Adipocyte (in vitro differentiated cells): Measurements from ENCODE around the gene C2CD4C.
"Not testable (repeated sequence)": the region's sequence is repeated elsewhere in the genome, so short reads cannot be mapped to it uniquely, and the experiment has no call there.

Experiments used
- DNase-seq: peaks from one replicate; pipeline ENCODE4 v3.0.0-alpha.2; 2015; ENCODE audit warnings: low read depth
- H3K27me3 ChIP-seq: replicated peaks from 2 replicates; pipeline ENCODE4 v1.7.0; 2013; ENCODE audit warnings: mild to moderate bottlenecking, low read length, moderate library complexity; ENCODE audit not compliant: control insufficient read depth, insufficient read depth
- H3K36me3 ChIP-seq: 2 replicates; pipeline ENCODE4 v1.7.0; 2013; ENCODE audit warnings: low read length, mild to moderate bottlenecking, moderate library complexity; ENCODE audit not compliant: control insufficient read depth, insufficient read depth, severe bottlenecking
- H3K4me1 ChIP-seq: 2 replicates; pipeline ENCODE4 v1.7.0; 2013; ENCODE audit warnings: mild to moderate bottlenecking, low read length, moderate library complexity; ENCODE audit not compliant: control insufficient read depth, insufficient read depth
- H3K4me3 ChIP-seq: 2 replicates; pipeline ENCODE4 v1.7.0; 2013; ENCODE audit warnings: mild to moderate bottlenecking, low read length, moderate library complexity
- H3K9ac ChIP-seq: 2 replicates; pipeline ENCODE4 v1.7.0; 2013; ENCODE audit warnings: mild to moderate bottlenecking, low read length, moderate library complexity
- H3K9me3 ChIP-seq: 2 replicates; pipeline ENCODE4 v1.7.0; 2013; ENCODE audit warnings: mild to moderate bottlenecking, low read length, moderate library complexity; ENCODE audit not compliant: control insufficient read depth

Gene C2CD4C

GRCh38 chr19:384799-385169 is 24.2 kb downstream of the C2CD4C start:
- Histone ChIP-seq H3K36me3 (no peaks in the 10 kb centered on the region), H3K4me1 (no peaks in the 10 kb centered on the region), H3K4me3 (no peak overlapping the region), H3K9ac (no peak overlapping the region), H3K9me3 (no peaks in the 10 kb centered on the region), H3K27me3 (peaks cover 30% of the 10 kb centered on the region)
- DNase-seq = no peak

- Histone ChIP-seq H3K4me1 (no peaks in the 10 kb centered on the region), H3K36me3 (no peaks in the 10 kb centered on the region), H3K9me3 (no peaks in the 10 kb centered on the region), H3K9ac (no peak overlapping the region), H3K4me3 (no peak overlapping the region), H3K27me3 (peaks cover 24% of the 10 kb centered on the region)
- no peak for DNase-seq
These were observed 24.8 kb downstream of the C2CD4C start for GRCh38 chr19:383922-384798.

- H3K9me3 ChIP-seq = no peaks in the 10 kb centered on the region
- H3K27me3 ChIP-seq = peaks cover 20% of the 10 kb centered on the region
- H3K36me3 ChIP-seq = no peaks in the 10 kb centered on the region
- no peak overlapping the region for H3K9ac ChIP-seq
- no peak overlapping the region for H3K4me3 ChIP-seq
- no peak for DNase-seq
- no peaks in the 10 kb centered on the region for H3K4me1 ChIP-seq
These were observed 25.9 kb downstream of the C2CD4C start for GRCh38 chr19:383040-383439.

GRCh38 chr19:382578-382977 is 26.4 kb downstream of the C2CD4C start:
- not testable (repeated sequence) for H3K36me3 ChIP-seq, H3K9me3 ChIP-seq, H3K4me3 ChIP-seq, H3K9ac ChIP-seq, H3K4me1 ChIP-seq, DNase-seq
- H3K27me3 ChIP-seq = peaks cover 20% of the 10 kb centered on the region

GRCh38 chr19:381901-382300 is 27.0 kb downstream of the C2CD4C start:
- not testable (repeated sequence) for H3K36me3 ChIP-seq, H3K4me3 ChIP-seq, H3K4me1 ChIP-seq, H3K9ac ChIP-seq, H3K9me3 ChIP-seq, DNase-seq
- peaks cover 20% of the 10 kb centered on the region for H3K27me3 ChIP-seq

GRCh38 chr19:380618-381219 is 28.2 kb downstream of the C2CD4C start:
- not testable (repeated sequence) for H3K36me3 ChIP-seq, H3K9me3 ChIP-seq, H3K9ac ChIP-seq, DNase-seq, H3K4me1 ChIP-seq, H3K4me3 ChIP-seq
- peaks cover 23% of the 10 kb centered on the region for H3K27me3 ChIP-seq

GRCh38 chr19:379796-380195 is 29.2 kb downstream of the C2CD4C start:
- peaks cover 25% of the 10 kb centered on the region for H3K27me3 ChIP-seq
- no peak for DNase-seq
- H3K9ac ChIP-seq = no peak overlapping the region
- H3K4me3 ChIP-seq = no peak overlapping the region
- no peaks in the 10 kb centered on the region for H3K4me1 ChIP-seq
- H3K36me3 ChIP-seq = no peaks in the 10 kb centered on the region
- no peaks in the 10 kb centered on the region for H3K9me3 ChIP-seq

GRCh38 chr19:378706-379105 is 30.2 kb downstream of the C2CD4C start:
- Histone ChIP-seq H3K4me3 (no peak overlapping the region), H3K27me3 (peaks cover 27% of the 10 kb centered on the region), H3K36me3 (no peaks in the 10 kb centered on the region), H3K9ac (no peak overlapping the region), H3K9me3 (no peaks in the 10 kb centered on the region), H3K4me1 (no peaks in the 10 kb centered on the region)
- DNase-seq = no peak

- DNase-seq = no peak
- no peak overlapping the region for H3K9ac ChIP-seq
- H3K4me3 ChIP-seq = no peak overlapping the region
- H3K27me3 ChIP-seq = peaks cover 27% of the 10 kb centered on the region
- H3K4me1 ChIP-seq = no peaks in the 10 kb centered on the region
- H3K9me3 ChIP-seq = no peaks in the 10 kb centered on the region
- no peaks in the 10 kb centered on the region for H3K36me3 ChIP-seq
These were observed 31.0 kb downstream of the C2CD4C start for GRCh38 chr19:377801-378581.

GRCh38 chr19:376111-376470 is 32.9 kb downstream of the C2CD4C start:
- Histone ChIP-seq H3K27me3 (peaks cover 41% of the 10 kb centered on the region), H3K36me3 (no peaks in the 10 kb centered on the region), H3K4me3 (no peak overlapping the region), H3K9ac (no peak overlapping the region), H3K4me1 (no peaks in the 10 kb centered on the region), H3K9me3 (no peaks in the 10 kb centered on the region)
- no peak for DNase-seq

GRCh38 chr19:375395-376110 is 33.4 kb downstream of the C2CD4C start:
- Histone ChIP-seq H3K9ac (no peak overlapping the region), H3K4me1 (no peaks in the 10 kb centered on the region), H3K9me3 (no peaks in the 10 kb centered on the region), H3K4me3 (no peak overlapping the region), H3K27me3 (peaks cover 44% of the 10 kb centered on the region), H3K36me3 (no peaks in the 10 kb centered on the region)
- no peak for DNase-seq
